PC-9 (cell line): ENCODE results near the gene ARHGAP10. TPM values are rescaled to one million over a fixed set of nuclear protein-coding genes. Genes with fewer than 3 reads are reported as not detected.

Source experiments
- BruUV-seq: library from RNA; stranded (reverse); fragments of 400-500 nt; replicated peaks from 2 replicates; lab custom pipeline; 2021; lab: Mats Ljungman, UMichigan
- CTCF ChIA-PET: fragments of 300-600 bp; sonication (Branson Sonifier 250); formaldehyde crosslinking; loops from one replicate; lab custom pipeline; 2022; ENCODE audit warnings: antibody characterized with exemption; lab: Charles Lee
- POLR2A ChIA-PET: fragments of 300-600 bp; sonication (Branson Sonifier 250); formaldehyde crosslinking; loops from one replicate; lab custom pipeline; 2022; ENCODE audit warnings: antibody characterized with exemption; ENCODE audit not compliant: unreplicated experiment; lab: Charles Lee
- DNase-seq, 2 experiments: peaks; one replicate each; pipeline versions ENCODE4 v3.0.0 to v3.0.0-alpha.2; 2015 to 2022; ENCODE audit warnings: mixed read lengths in 1 of 2
- H2AFZ ChIP-seq: fragments of 200-600 bp; sonication (generic); 2 replicates; pipeline ENCODE4 v1.8.1; 2017; ENCODE audit warnings: antibody characterized with exemption
- H3F3A ChIP-seq: fragments of 200-600 bp; sonication (generic); 2 replicates; pipeline ENCODE4 v1.8.1; 2017; ENCODE audit warnings: antibody characterized with exemption, mild to moderate bottlenecking, low read depth; ENCODE audit not compliant: insufficient read depth
- H3K27ac ChIP-seq: fragments of 200-600 bp; sonication (generic); 2 replicates; pipeline ENCODE4 v1.6.1; 2016; ENCODE audit warnings: mixed run types
- H3K27me3 ChIP-seq: fragments of 200-600 bp; sonication (generic); 2 replicates; pipeline ENCODE4 v1.6.1; 2016; ENCODE audit warnings: low read depth, mixed run types; ENCODE audit not compliant: insufficient read depth
- H3K36me3 ChIP-seq: fragments of 200-600 bp; sonication (generic); 2 replicates; pipeline ENCODE4 v1.6.1; 2016; ENCODE audit warnings: low read depth, mixed run types
- H3K4me1 ChIP-seq: fragments of 200-600 bp; sonication (generic); replicated peaks from 2 replicates; pipeline ENCODE4 v1.6.1; 2016; ENCODE audit warnings: mixed run types; ENCODE audit not compliant: insufficient read depth
- H3K4me2 ChIP-seq: fragments of 200-600 bp; sonication (generic); 2 replicates; pipeline ENCODE4 v1.6.1; 2017; ENCODE audit warnings: mixed run types
- H3K4me3 ChIP-seq: fragments of 200-600 bp; sonication (generic); 2 replicates; pipeline ENCODE4 v1.6.1; 2016; ENCODE audit warnings: mixed run types
- H3K79me2 ChIP-seq: fragments of 200-600 bp; sonication (generic); 2 replicates; pipeline ENCODE4 v1.6.1; 2017; ENCODE audit warnings: low read depth, mixed run types
- H3K9me2 ChIP-seq: fragments of 200-600 bp; sonication (generic); 2 replicates; pipeline ENCODE4 v1.8.1; 2017; ENCODE audit warnings: mild to moderate bottlenecking; ENCODE audit not compliant: insufficient read depth
- H3K9me3 ChIP-seq: fragments of 200-600 bp; sonication (generic); 2 replicates; pipeline ENCODE4 v1.8.1; 2016; ENCODE audit warnings: low read depth; ENCODE audit not compliant: insufficient read depth
- H4K20me1 ChIP-seq: fragments of 200-600 bp; sonication (generic); 2 replicates; pipeline ENCODE4 v1.8.1; 2017; ENCODE audit not compliant: insufficient read depth
- CTCF ChIP-seq: fragments of 200-600 bp; sonication (generic); conservative IDR thresholded peaks from 2 replicates; pipeline ENCODE4 v1.6.1; 2017; ENCODE audit warnings: mixed run types, antibody characterized with exemption, mild to moderate bottlenecking, moderate library complexity
- EZH2 ChIP-seq: fragments of 200-600 bp; sonication (generic); IDR thresholded peaks from 2 replicates; pipeline ENCODE4 v1.8.0; 2017; ENCODE audit warnings: antibody characterized with exemption, low read depth
- intact Hi-C: fragments of 100-400 bp; cut with micrococcal nuclease; formaldehyde crosslinking; loops from one replicate; pipeline ENCODE4 v1.10.0; 2022; ENCODE audit not compliant: unreplicated experiment
- total RNA-seq: library from RNA; stranded (reverse); gene quantifications from 2 replicates; pipeline ENCODE4 v1.2.3, GENCODE V29; 2021

Gene ARHGAP10
- total RNA-seq, 1 experiment from 2014 or later = 27.5 TPM

- no peak overlapping the region for H2AFZ ChIP-seq
- no peak overlapping the region for H3K4me2 ChIP-seq
- H3K79me2 ChIP-seq = no peaks in the 10 kb centered on the region
- no TSS peak for BruUV-seq
- intact Hi-C loops = no loop called here
- H3K9me3 ChIP-seq = no peaks in the 10 kb centered on the region
- POLR2A ChIA-PET = no interaction called here
- H3K27ac ChIP-seq = no peak overlapping the region
- TF ChIP-seq EZH2 (no peak), CTCF (no peak)
- H3F3A ChIP-seq = no peaks in the 10 kb centered on the region
- no peaks in the 10 kb centered on the region for H3K4me1 ChIP-seq
- DNase-seq = no peak
- CTCF ChIA-PET = interaction anchor here (0.6 kb wide), 1 partner anchor 77 kb away, joined by 3 read pairs; no protein-coding TSS in a partner anchor
- no peaks in the 10 kb centered on the region for H3K36me3 ChIP-seq
- no peaks in the 10 kb centered on the region for H4K20me1 ChIP-seq
- no peaks in the 10 kb centered on the region for H3K9me2 ChIP-seq
- no peaks in the 10 kb centered on the region for H3K27me3 ChIP-seq
- H3K4me3 ChIP-seq = no peak overlapping the region
These were observed 122.3 kb downstream of the ARHGAP10 start for GRCh38 chr4:147854154-147854553.

- no peak for DNase-seq
- no peak overlapping the region for H3K4me2 ChIP-seq
- no peaks in the 10 kb centered on the region for H3K4me1 ChIP-seq
- no peaks in the 10 kb centered on the region for H3F3A ChIP-seq
- no peaks in the 10 kb centered on the region for H3K9me3 ChIP-seq
- no peak for TF ChIP-seq CTCF
- no peak for TF ChIP-seq EZH2
- no peaks in the 10 kb centered on the region for H3K36me3 ChIP-seq
- H3K27me3 ChIP-seq = no peaks in the 10 kb centered on the region
- no peaks in the 10 kb centered on the region for H4K20me1 ChIP-seq
- no peaks in the 10 kb centered on the region for H3K9me2 ChIP-seq
- CTCF ChIA-PET = no interaction called here
- BruUV-seq = no TSS peak
- H3K79me2 ChIP-seq = no peaks in the 10 kb centered on the region
- no peak overlapping the region for H3K27ac ChIP-seq
- intact Hi-C loops = no loop called here
- H2AFZ ChIP-seq = no peak overlapping the region
- POLR2A ChIA-PET = no interaction called here
- no peak overlapping the region for H3K4me3 ChIP-seq
These were observed 123.7 kb downstream of the ARHGAP10 start for GRCh38 chr4:147855571-147856009.

- H3K9me2 ChIP-seq = no peaks in the 10 kb centered on the region
- H3K9me3 ChIP-seq = no peaks in the 10 kb centered on the region
- no peaks in the 10 kb centered on the region for H3K36me3 ChIP-seq
- CTCF ChIA-PET = no interaction called here
- no peaks in the 10 kb centered on the region for H3K79me2 ChIP-seq
- H2AFZ ChIP-seq = no peak overlapping the region
- no peak overlapping the region for H3K4me3 ChIP-seq
- H4K20me1 ChIP-seq = no peaks in the 10 kb centered on the region
- POLR2A ChIA-PET = no interaction called here
- DNase-seq = no peak
- no TSS peak for BruUV-seq
- peaks cover 5% of the 10 kb centered on the region; the same call in 1 of the 2 replicates for H3F3A ChIP-seq
- no peak for TF ChIP-seq CTCF
- no peak for TF ChIP-seq EZH2
- H3K27ac ChIP-seq = no peak overlapping the region
- intact Hi-C loops = no loop called here
- no peak overlapping the region for H3K4me2 ChIP-seq
- no peaks in the 10 kb centered on the region for H3K27me3 ChIP-seq
- H3K4me1 ChIP-seq = no peaks in the 10 kb centered on the region
These were observed 129.1 kb downstream of the ARHGAP10 start for GRCh38 chr4:147860960-147861359.
